ENCODE data around the gene CFAP54. TPM values are rescaled to one million over a fixed set of nuclear protein-coding genes. Genes with fewer than 3 reads are reported as not detected.
A peak's percentile ranks its signal among the peaks of the same experiment; 100 is the strongest.

The CFAP54 gene
- total RNA-seq, 6 donors from 2014 or later: 0.66 to 48.8 (median 7.4) TPM

DNA sequence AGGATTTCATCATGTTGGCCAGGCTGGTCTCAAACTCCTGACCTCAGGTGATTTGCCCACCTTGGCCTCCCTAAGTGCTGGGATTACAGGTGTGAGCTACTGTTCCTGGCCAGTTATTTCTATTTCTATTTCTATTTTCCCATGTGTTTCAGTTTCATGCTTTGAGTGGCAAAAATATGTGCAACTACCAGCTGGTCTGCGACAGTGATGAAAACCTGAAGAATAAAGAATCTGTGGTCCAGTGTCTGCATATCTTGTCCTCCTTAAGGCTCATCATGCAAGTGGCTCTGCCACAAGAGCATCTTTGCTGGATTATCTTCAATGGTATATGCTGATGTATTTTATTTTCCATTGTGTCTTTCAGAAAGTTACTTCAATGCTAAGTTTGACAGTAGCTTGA is 17.4 kb downstream of the CFAP54 start:
- peaks cover 5 to 17% (median 9%) of the 10 kb centered on the region in 4 donors for H3K4me1 ChIP-seq
- H3K27me3 ChIP-seq: no peaks in the 10 kb centered on the region
- ATAC-seq (ENCODE audit: low FRiP score in 2 of 2): no peak
- H3K36me3 ChIP-seq: no peaks in the 10 kb centered on the region
- no peaks in the 10 kb centered on the region for H3K9me3 ChIP-seq
- WGBS, 2 donors: 94 to 100% methylated on average over 1 of the region's 1 CpG
- no peak overlapping the region for H3K27ac ChIP-seq
- TF ChIP-seq POLR2A (IDR thresholded peaks at IDR 0.05): no peak
- no peak for TF ChIP-seq POLR2AphosphoS5 (IDR thresholded peaks at IDR 0.05)
- TF ChIP-seq EP300 (IDR thresholded peaks at IDR 0.05): no peak
- TF ChIP-seq, protein P1, sequence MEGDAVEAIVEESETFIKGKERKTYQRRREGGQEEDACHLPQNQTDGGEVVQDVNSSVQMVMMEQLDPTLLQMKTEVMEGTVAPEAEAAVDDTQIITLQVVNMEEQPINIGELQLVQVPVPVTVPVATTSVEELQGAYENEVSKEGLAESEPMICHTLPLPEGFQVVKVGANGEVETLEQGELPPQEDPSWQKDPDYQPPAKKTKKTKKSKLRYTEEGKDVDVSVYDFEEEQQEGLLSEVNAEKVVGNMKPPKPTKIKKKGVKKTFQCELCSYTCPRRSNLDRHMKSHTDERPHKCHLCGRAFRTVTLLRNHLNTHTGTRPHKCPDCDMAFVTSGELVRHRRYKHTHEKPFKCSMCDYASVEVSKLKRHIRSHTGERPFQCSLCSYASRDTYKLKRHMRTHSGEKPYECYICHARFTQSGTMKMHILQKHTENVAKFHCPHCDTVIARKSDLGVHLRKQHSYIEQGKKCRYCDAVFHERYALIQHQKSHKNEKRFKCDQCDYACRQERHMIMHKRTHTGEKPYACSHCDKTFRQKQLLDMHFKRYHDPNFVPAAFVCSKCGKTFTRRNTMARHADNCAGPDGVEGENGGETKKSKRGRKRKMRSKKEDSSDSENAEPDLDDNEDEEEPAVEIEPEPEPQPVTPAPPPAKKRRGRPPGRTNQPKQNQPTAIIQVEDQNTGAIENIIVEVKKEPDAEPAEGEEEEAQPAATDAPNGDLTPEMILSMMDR (IDR thresholded peaks at IDR 0.05): no peak
- no peak for DNase-seq
- H3K4me3 ChIP-seq: no peak overlapping the region

DNA sequence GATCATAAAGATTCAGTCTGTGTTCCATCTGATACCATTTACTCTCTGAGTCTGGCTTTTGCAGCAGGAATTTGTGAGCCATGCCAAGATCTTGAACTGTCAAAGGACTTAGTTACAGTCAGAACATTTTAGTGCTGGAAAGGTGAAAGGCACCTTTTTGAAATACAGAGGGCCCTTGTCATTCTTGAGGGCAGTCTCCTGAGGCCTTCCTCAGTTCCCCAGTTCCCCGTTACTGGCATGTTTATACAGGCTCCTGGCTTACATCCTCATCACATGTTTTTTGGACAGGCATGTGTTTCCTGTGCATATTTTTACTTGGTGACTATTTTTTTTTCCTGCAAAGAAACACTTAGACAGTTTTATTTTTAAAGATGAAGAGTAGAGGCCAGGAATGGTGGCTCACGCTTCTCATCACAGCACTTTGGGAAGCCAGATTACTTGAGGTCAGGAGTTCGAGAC is 21.0 kb downstream of the CFAP54 start:
- no peak overlapping the region for H3K4me3 ChIP-seq
- DNase-seq (no peak), ATAC-seq (ENCODE audit: low FRiP score in 2 of 2) (no peak)

GRCh38 chr12:96513166-96513565 is 23.8 kb downstream of the CFAP54 start:
- H3K4me3 ChIP-seq: no peak overlapping the region
- ATAC-seq (ENCODE audit: low FRiP score in 2 of 2) (no peak), DNase-seq (no peak)
- 88 to 96% methylated on average over 5 of the region's 5 CpGs for WGBS, 2 donors
- no peaks in the 10 kb centered on the region for H3K9me3 ChIP-seq
- H3K27ac ChIP-seq: no peak overlapping the region
- H3K36me3 ChIP-seq: no peaks in the 10 kb centered on the region
- TF ChIP-seq POLR2A (IDR thresholded peaks at IDR 0.05): no peak
- TF ChIP-seq, protein P1 (IDR thresholded peaks at IDR 0.05): no peak
- TF ChIP-seq POLR2AphosphoS5 (IDR thresholded peaks at IDR 0.05): no peak
- TF ChIP-seq EP300 (IDR thresholded peaks at IDR 0.05): no peak
- no peaks in the 10 kb centered on the region for H3K27me3 ChIP-seq
- H3K4me1 ChIP-seq: peaks cover 6 to 14% (median 11%) of the 10 kb centered on the region in 4 donors

More for the DNA sequence above, 21.0 kb downstream of the CFAP54 start:
- TF ChIP-seq POLR2AphosphoS5 (IDR thresholded peaks at IDR 0.05) (peak; percentile 39), EP300 (IDR thresholded peaks at IDR 0.05) (peak in 1 of 4 donors; percentile 26)
- TF ChIP-seq, protein P1 (IDR thresholded peaks at IDR 0.05): no peak
- Histone ChIP-seq H3K36me3 (no peaks in the 10 kb centered on the region), H3K9me3 (no peaks in the 10 kb centered on the region), H3K27ac (peak overlapping the region in 3 of 4 donors; percentile 38 to 72 (median 68)), H3K4me1 (peaks cover 3 to 11% (median 8%) of the 10 kb centered on the region in 4 donors), H3K27me3 (no peaks in the 10 kb centered on the region)
- WGBS, 2 donors: 50 to 52% methylated on average over 3 of the region's 3 CpGs

GRCh38 chr12:96513681-96514080 is 24.3 kb downstream of the CFAP54 start:
- TF ChIP-seq EP300 (IDR thresholded peaks at IDR 0.05) (no peak), POLR2A (IDR thresholded peaks at IDR 0.05) (no peak), POLR2AphosphoS5 (IDR thresholded peaks at IDR 0.05) (no peak)
- TF ChIP-seq, protein P1 (IDR thresholded peaks at IDR 0.05): no peak
- Histone ChIP-seq H3K27me3 (no peaks in the 10 kb centered on the region), H3K4me3 (no peak overlapping the region), H3K27ac (no peak overlapping the region), H3K4me1 (peaks cover 6 to 14% (median 11%) of the 10 kb centered on the region in 4 donors), H3K36me3 (no peaks in the 10 kb centered on the region), H3K9me3 (no peaks in the 10 kb centered on the region)
- 73 to 80% methylated on average over 4 of the region's 4 CpGs for WGBS, 2 donors
- no peak for DNase-seq
- no peak for ATAC-seq (ENCODE audit: low FRiP score in 2 of 2)

GRCh38 chr12:96514328-96514727 is 25.0 kb downstream of the CFAP54 start:
- Histone ChIP-seq H3K27me3 (no peaks in the 10 kb centered on the region), H3K4me1 (peaks cover 6 to 14% (median 11%) of the 10 kb centered on the region in 4 donors), H3K9me3 (no peaks in the 10 kb centered on the region), H3K27ac (peak overlapping the region in 1 of 4 donors; percentile 9), H3K4me3 (no peak overlapping the region), H3K36me3 (no peaks in the 10 kb centered on the region)
- DNase-seq (no peak), ATAC-seq (ENCODE audit: low FRiP score in 2 of 2) (no peak)
- 50 to 52% methylated on average over 3 of the region's 3 CpGs for WGBS, 2 donors
- no peak for TF ChIP-seq POLR2A (IDR thresholded peaks at IDR 0.05)
- no peak for TF ChIP-seq EP300 (IDR thresholded peaks at IDR 0.05)
- TF ChIP-seq, protein P1 (IDR thresholded peaks at IDR 0.05): no peak
- TF ChIP-seq POLR2AphosphoS5 (IDR thresholded peaks at IDR 0.05): no peak

Data from upper lobe of left lung (tissue), 6 donors.